ENCODE measurements around the gene C14orf180.

Gene C14orf180

DNA sequence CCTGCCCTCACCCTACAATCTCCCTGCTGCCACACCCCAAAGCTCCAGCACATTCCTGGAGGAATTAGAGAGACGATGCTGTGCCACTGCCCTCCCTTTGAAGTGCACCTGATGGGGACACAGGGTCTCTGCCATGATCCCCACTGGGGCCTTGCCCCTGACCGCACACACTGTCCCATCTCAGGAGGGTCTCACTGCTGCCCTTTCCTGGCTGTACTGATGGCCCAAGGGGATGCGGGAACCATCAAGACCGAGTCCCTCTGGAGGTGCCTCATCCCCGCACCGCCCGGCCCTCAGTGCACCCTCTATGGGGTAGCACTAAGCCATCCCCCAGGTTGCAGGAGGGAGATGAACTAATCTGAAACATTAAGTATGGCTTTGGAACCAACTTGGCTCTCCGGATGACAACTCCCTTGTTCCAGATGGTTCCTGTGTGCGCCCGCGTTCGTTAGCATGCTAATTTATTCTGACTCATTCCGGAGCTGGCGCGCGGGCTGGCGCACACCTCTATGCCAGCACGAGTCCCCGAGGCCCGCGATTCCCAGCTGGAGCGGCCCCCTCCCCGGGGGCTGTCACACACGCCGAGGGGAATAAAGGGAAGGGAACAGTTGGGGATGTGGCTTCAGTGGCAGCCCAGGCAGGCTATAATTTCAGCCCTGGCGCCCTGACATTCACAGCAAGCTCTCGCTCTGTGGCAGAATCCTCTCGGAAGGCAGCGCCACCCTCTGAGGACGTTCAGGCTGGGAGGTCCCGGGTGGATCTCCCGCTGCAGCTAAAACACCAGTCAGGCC lies 34.2 kb upstream of the C14orf180 start:
- H3K27ac ChIP-seq (ENCODE audit: low read depth, low read length): no peak overlapping the region
- H3K27me3 ChIP-seq (ENCODE audit: insufficient read depth, low read length): peaks cover 82% of the 10 kb centered on the region
- H2AFZ ChIP-seq (ENCODE audit: low read length, unreplicated experiment): no peak overlapping the region
- no peaks in the 10 kb centered on the region for H3K36me3 ChIP-seq (ENCODE audit: insufficient read depth, low read length)
- H3K4me3 ChIP-seq (ENCODE audit: low read depth, low read length): no peak overlapping the region
- H3K4me1 ChIP-seq (ENCODE audit: control insufficient read depth, insufficient read depth, low read length, unreplicated experiment): no peaks in the 10 kb centered on the region
- no peaks in the 10 kb centered on the region for H3K79me2 ChIP-seq (ENCODE audit: control insufficient read depth, insufficient read depth, low read length, unreplicated experiment)

DNA sequence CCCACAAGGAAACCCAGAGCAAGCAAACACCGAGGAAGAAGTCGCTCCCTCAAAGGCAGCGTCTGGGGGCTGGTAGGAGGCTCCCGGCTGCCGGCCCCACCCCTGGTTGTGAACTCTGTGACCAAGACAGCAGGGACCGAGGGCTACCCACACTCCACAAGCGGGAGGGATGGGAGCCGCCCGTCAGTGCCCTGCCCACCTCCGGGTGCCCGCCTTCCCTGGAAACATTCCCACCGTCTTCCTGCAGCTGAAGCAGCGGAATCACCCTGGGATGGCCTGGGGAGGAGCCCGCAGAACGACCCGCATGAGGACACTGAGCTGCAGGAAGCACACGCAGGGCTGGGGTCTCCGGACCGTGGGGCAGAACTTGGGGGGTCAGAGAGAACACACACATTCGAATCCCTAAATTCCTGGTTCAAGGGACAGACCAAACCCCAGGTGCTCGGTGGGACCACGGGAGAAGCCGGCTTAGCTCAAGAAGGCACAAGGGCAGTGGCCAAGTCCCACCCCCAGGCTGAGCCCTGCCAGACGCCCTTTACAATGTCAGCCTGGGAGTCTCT lies 33.5 kb upstream of the C14orf180 start:
- Histone ChIP-seq H3K27me3 (ENCODE audit: insufficient read depth, low read length) (peaks cover 86% of the 10 kb centered on the region), H2AFZ (ENCODE audit: low read length, unreplicated experiment) (no peak overlapping the region), H3K27ac (ENCODE audit: low read depth, low read length) (no peak overlapping the region), H3K36me3 (ENCODE audit: insufficient read depth, low read length) (no peaks in the 10 kb centered on the region), H3K79me2 (ENCODE audit: control insufficient read depth, insufficient read depth, low read length, unreplicated experiment) (no peaks in the 10 kb centered on the region), H3K4me3 (ENCODE audit: low read depth, low read length) (no peak overlapping the region), H3K4me1 (ENCODE audit: control insufficient read depth, insufficient read depth, low read length, unreplicated experiment) (no peaks in the 10 kb centered on the region)

DNA sequence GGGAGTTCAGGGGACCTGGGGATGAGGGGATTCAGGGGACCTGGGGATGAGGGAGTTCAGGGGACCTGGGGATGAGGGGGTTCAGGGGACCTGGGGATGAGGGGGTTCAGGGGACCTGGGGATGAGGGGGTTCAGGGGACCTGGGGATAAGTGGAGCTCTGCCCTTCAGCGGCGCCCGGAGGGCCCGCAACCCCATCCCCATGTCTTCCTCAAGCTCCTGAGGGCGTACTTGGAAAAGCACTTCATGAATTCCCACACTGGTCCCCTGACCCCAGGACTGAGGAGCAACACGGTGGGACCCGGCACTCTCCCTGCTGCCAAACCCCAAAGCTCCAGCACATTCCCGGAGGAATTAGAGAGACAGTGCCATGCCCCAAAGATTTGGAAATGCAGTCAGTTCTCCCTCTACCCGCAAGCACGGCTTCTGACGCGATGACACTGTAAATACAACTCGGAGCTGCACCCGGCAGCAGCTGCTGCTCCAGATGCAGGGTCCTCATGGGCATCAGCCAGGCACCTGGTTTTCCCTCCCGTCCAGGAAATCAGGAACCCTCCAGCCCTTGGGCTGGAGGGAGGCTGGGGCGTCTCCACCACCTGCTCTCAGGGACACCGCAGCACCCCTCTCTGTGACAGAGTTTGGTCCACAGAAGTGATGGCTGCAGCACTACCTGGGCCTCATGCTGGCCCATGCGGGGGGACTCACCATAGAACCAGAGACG lies 32.8 kb upstream of the C14orf180 start:
- Histone ChIP-seq H2AFZ (ENCODE audit: low read length, unreplicated experiment) (no peak overlapping the region), H3K27me3 (ENCODE audit: insufficient read depth, low read length) (peaks cover 86% of the 10 kb centered on the region), H3K27ac (ENCODE audit: low read depth, low read length) (no peak overlapping the region), H3K36me3 (ENCODE audit: insufficient read depth, low read length) (no peaks in the 10 kb centered on the region), H3K4me1 (ENCODE audit: control insufficient read depth, insufficient read depth, low read length, unreplicated experiment) (no peaks in the 10 kb centered on the region), H3K4me3 (ENCODE audit: low read depth, low read length) (no peak overlapping the region), H3K79me2 (ENCODE audit: control insufficient read depth, insufficient read depth, low read length, unreplicated experiment) (no peaks in the 10 kb centered on the region)

DNA sequence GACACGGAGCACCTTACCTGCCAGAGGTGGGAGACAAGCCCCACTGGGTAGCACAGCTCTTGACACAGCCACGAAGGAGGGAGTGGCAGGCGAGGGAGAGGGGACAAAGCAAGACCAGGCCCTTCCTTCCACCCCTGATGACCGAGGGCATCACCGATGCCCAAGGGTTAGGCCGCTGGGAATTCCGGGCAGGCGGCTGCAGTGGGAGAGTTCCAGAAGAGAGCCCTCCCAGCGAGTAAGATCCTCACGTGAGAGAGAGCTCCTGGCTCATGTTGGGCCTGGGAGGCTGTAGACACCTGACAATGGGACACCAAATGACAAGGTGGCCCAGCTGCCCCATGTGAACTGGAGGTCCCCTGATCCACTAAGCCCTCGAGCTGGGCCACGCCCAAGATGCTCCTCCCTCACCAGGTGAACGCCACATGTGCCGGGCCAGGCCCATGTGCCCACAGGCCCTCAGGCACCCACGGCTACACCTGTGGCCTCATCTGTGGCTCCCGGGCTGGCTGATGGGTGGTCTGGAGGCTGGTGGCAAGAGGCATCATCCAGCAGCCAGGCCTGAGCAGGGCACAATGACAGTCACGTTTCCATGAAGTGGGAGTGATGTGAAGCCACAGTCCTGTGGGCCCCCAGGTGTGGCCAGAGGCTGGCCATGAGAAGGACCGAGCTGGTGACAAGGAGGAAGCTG lies 32.1 kb upstream of the C14orf180 start:
- H3K27me3 ChIP-seq (ENCODE audit: insufficient read depth, low read length): peaks cover 85% of the 10 kb centered on the region
- H3K27ac ChIP-seq (ENCODE audit: low read depth, low read length): no peak overlapping the region
- H3K36me3 ChIP-seq (ENCODE audit: insufficient read depth, low read length): no peaks in the 10 kb centered on the region
- no peak overlapping the region for H3K4me3 ChIP-seq (ENCODE audit: low read depth, low read length)
- no peak overlapping the region for H2AFZ ChIP-seq (ENCODE audit: low read length, unreplicated experiment)
- H3K4me1 ChIP-seq (ENCODE audit: control insufficient read depth, insufficient read depth, low read length, unreplicated experiment): no peaks in the 10 kb centered on the region
- H3K79me2 ChIP-seq (ENCODE audit: control insufficient read depth, insufficient read depth, low read length, unreplicated experiment): no peaks in the 10 kb centered on the region

DNA sequence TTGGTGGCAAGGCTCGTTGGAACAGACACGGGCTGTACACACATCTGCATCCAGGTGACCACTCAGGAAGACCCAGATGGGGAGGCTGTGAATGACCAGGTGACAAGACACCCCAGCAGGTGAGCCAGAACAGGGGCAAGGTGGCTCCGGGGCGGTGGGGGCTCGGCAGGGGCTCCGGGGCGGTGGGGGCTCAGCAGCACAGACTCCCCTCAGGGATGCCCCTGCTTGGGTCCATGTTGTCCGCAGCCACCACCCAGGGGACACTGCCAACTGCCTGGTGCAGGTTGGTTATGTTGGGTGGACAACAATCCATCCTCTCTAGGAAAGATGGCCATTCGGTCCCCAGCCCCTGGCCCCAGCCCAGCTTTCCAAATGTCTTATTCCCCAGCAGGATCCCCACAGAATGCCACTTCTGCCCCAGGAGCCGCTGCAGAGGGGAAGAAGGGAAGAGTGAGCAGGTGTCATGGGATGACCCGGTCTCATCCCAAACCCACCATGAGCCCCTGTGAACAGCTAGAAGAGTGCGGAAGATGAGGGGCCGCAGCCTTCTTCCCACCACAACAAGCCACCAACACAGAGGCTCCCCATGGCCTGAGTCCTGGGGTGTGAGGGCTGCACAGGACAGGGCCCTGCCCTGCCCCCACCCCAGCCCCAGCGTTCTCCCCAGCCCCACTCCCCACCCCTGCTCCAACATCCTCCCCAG lies 31.4 kb upstream of the C14orf180 start:
- peaks cover 85% of the 10 kb centered on the region for H3K27me3 ChIP-seq (ENCODE audit: insufficient read depth, low read length)

DNA sequence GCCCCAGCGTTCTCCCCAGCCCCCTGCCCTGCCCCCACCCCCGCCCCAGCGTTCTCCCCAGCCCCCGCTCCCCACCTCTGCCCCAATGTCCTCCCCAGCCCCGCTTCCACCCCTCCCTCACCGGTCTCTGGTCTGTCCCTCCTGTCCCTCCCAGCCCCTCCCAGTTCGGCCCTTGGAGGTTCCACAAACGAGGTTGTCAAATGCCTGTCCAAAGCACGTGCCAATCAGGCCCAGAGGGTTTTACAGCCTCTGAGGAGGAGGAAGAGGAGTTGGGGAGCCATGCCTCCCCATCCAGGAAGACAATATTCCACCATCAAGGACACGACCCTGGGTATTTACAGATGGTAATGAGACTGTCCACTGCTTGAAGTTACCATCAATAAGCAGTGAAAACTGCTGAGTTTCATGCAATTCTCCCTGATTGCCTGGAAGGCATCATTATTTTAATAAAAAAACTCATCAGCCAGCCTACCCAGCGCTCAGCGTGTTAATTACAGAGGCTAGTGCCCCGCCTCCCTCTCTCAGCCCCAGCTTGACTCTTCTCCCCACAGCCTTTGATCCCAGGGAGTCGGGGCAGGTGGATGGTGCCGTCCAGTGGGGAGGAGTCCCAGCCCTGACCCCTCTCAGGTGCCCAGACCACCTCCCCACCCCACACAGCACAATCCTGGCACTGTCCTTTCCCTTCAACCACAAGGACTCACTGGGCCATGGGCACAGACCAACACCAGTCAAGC lies 30.6 kb upstream of the C14orf180 start:
- Histone ChIP-seq H3K4me1 (ENCODE audit: control insufficient read depth, insufficient read depth, low read length, unreplicated experiment) (no peaks in the 10 kb centered on the region), H3K27ac (ENCODE audit: low read depth, low read length) (no peak overlapping the region), H3K27me3 (ENCODE audit: insufficient read depth, low read length) (peaks cover 85% of the 10 kb centered on the region), H3K36me3 (ENCODE audit: insufficient read depth, low read length) (no peaks in the 10 kb centered on the region), H2AFZ (ENCODE audit: low read length, unreplicated experiment) (no peak overlapping the region), H3K79me2 (ENCODE audit: control insufficient read depth, insufficient read depth, low read length, unreplicated experiment) (no peaks in the 10 kb centered on the region), H3K4me3 (ENCODE audit: low read depth, low read length) (no peak overlapping the region)

More for the DNA sequence above, 31.4 kb upstream of the C14orf180 start:
- Histone ChIP-seq H3K27ac (ENCODE audit: low read depth, low read length) (no peak overlapping the region), H3K79me2 (ENCODE audit: control insufficient read depth, insufficient read depth, low read length, unreplicated experiment) (no peaks in the 10 kb centered on the region), H3K4me1 (ENCODE audit: control insufficient read depth, insufficient read depth, low read length, unreplicated experiment) (no peaks in the 10 kb centered on the region), H2AFZ (ENCODE audit: low read length, unreplicated experiment) (no peak overlapping the region), H3K36me3 (ENCODE audit: insufficient read depth, low read length) (no peaks in the 10 kb centered on the region), H3K4me3 (ENCODE audit: low read depth, low read length) (no peak overlapping the region)

DNA sequence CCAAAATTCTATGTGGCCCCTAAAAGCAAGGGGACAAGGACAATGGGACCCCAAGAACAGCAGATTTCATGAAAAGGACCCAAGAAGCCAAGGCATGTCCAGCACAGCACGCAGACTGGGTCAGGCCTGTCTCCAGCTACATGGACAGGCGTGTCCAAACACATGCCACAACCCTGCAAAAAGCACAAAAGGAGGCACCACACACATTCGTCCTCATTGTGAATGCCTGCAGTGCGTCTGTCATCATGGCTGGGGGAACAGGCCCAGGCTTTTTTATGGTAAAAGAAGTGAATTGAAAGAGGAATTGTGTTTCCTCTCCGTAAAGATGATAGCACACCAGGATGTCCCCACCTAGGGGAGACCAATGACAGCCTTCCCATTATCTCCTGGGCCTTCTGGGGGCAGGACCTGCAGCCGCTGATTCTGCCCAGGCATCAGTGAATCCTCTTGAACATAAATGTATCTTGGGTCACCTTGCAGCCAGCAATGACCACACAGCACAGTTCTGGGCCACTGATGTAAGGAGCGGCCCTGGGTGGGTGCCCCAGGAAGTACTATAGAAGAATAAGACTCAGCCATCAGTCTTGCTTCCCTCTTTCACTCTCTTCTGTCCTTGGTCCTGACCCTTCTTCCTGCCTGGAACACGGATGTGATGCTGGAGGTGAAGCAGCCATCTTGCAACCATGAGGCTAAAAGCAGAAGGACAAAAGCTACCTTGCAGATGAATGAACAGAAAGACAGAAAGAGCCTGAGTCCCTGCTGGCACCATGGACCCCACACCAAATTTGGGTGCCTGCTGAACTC lies 29.8 kb upstream of the C14orf180 start:
- Histone ChIP-seq H2AFZ (ENCODE audit: low read length, unreplicated experiment) (no peak overlapping the region), H3K36me3 (ENCODE audit: insufficient read depth, low read length) (no peaks in the 10 kb centered on the region), H3K4me3 (ENCODE audit: low read depth, low read length) (no peak overlapping the region), H3K27ac (ENCODE audit: low read depth, low read length) (no peak overlapping the region), H3K79me2 (ENCODE audit: control insufficient read depth, insufficient read depth, low read length, unreplicated experiment) (no peaks in the 10 kb centered on the region), H3K27me3 (ENCODE audit: insufficient read depth, low read length) (peaks cover 85% of the 10 kb centered on the region), H3K4me1 (ENCODE audit: control insufficient read depth, insufficient read depth, low read length, unreplicated experiment) (no peaks in the 10 kb centered on the region)

DNA sequence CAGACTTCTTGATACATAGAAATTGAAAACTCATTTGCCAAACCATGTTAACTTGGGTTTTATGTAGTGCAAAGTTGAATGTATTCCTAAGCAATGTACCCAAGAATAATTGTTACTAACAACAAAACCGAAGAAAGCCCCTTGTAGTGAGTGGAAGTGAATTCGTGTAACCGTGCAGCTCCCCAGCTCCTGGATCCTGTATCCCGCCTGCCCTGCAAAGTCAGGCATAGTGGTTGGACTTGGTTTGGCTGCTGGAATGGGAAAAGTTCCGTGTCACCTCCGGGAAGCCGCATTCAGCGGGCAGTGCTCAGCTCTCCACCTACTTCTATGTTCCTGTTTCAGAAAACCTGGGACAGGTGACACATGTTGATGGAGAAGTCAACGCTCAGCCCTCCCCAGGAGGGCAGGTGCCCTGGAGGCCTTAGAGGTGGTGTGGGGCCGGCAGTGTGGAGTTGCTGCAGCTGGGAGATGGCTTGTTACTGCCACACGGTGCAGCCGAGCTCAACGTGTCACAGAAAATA lies 29.2 kb upstream of the C14orf180 start:
- H3K4me3 ChIP-seq (ENCODE audit: low read depth, low read length): no peak overlapping the region
- H3K36me3 ChIP-seq (ENCODE audit: insufficient read depth, low read length): no peaks in the 10 kb centered on the region
- H2AFZ ChIP-seq (ENCODE audit: low read length, unreplicated experiment): no peak overlapping the region
- no peaks in the 10 kb centered on the region for H3K4me1 ChIP-seq (ENCODE audit: control insufficient read depth, insufficient read depth, low read length, unreplicated experiment)
- no peaks in the 10 kb centered on the region for H3K79me2 ChIP-seq (ENCODE audit: control insufficient read depth, insufficient read depth, low read length, unreplicated experiment)
- no peak overlapping the region for H3K27ac ChIP-seq (ENCODE audit: low read depth, low read length)
- peaks cover 85% of the 10 kb centered on the region for H3K27me3 ChIP-seq (ENCODE audit: insufficient read depth, low read length)

All from ACC112 (cell line).